ENCODE results near the gene SEMA3C.

DNA sequence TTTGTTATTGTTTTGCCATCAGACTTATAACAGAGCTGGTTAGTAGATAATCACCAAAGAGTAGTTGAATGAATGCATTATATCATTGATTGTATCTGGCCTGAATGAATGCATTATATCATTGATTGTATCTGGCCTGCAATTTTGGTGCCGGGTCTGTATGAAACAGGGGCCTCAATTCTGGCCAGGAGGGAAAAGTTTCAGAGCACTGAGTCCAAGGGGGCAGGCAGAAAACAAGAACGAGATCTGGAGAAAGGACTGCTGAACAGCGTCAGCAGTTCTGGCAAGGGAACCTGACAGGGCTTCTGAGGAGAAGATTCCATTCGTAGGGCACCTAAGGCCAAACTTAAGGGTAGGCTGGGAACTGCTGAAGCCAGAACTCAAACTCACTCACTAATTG lies 128.0 kb downstream of the SEMA3C start:
- TF ChIP-seq, protein P1, sequence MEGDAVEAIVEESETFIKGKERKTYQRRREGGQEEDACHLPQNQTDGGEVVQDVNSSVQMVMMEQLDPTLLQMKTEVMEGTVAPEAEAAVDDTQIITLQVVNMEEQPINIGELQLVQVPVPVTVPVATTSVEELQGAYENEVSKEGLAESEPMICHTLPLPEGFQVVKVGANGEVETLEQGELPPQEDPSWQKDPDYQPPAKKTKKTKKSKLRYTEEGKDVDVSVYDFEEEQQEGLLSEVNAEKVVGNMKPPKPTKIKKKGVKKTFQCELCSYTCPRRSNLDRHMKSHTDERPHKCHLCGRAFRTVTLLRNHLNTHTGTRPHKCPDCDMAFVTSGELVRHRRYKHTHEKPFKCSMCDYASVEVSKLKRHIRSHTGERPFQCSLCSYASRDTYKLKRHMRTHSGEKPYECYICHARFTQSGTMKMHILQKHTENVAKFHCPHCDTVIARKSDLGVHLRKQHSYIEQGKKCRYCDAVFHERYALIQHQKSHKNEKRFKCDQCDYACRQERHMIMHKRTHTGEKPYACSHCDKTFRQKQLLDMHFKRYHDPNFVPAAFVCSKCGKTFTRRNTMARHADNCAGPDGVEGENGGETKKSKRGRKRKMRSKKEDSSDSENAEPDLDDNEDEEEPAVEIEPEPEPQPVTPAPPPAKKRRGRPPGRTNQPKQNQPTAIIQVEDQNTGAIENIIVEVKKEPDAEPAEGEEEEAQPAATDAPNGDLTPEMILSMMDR (IDR thresholded peaks at IDR 0.05), result no peak
- no peak for TF ChIP-seq POLR2A (IDR thresholded peaks at IDR 0.05)
